ENCODE data around the gene NOTCH4.

The NOTCH4 gene

GRCh38 chr6:32220021-32220420, 3.8 kb downstream of the NOTCH4 start:
- Histone ChIP-seq H3K27ac (ENCODE audit: poor library complexity, severe bottlenecking) (no peak overlapping the region), H3K9me3 (ENCODE audit: severe bottlenecking) (no peaks in the 10 kb centered on the region), H3K4me3 (ENCODE audit: severe bottlenecking) (no peak overlapping the region), H3K27me3 (ENCODE audit: insufficient read depth, poor library complexity, severe bottlenecking) (no peaks in the 10 kb centered on the region), H3K4me1 (ENCODE audit: insufficient read depth, poor library complexity, severe bottlenecking) (no peaks in the 10 kb centered on the region), H3K36me3 (ENCODE audit: low read depth) (no peaks in the 10 kb centered on the region)
- no peak for ATAC-seq (ENCODE audit: low read depth)
- no peak for DNase-seq (ENCODE audit: low spot score)
- TF ChIP-seq CTCF (IDR thresholded peaks at IDR 0.05; ENCODE audit: poor library complexity, severe bottlenecking) = no peak

- TF ChIP-seq CTCF (IDR thresholded peaks at IDR 0.05; ENCODE audit: poor library complexity, severe bottlenecking) = no peak
- no peak overlapping the region for H3K27ac ChIP-seq (ENCODE audit: poor library complexity, severe bottlenecking)
- H3K9me3 ChIP-seq (ENCODE audit: severe bottlenecking) = no peaks in the 10 kb centered on the region
- no peaks in the 10 kb centered on the region for H3K4me1 ChIP-seq (ENCODE audit: insufficient read depth, poor library complexity, severe bottlenecking)
- no peaks in the 10 kb centered on the region for H3K27me3 ChIP-seq (ENCODE audit: insufficient read depth, poor library complexity, severe bottlenecking)
- H3K36me3 ChIP-seq (ENCODE audit: low read depth) = no peaks in the 10 kb centered on the region
- ATAC-seq (ENCODE audit: low read depth) = no peak
- DNase-seq (ENCODE audit: low spot score) = no peak
- no peak overlapping the region for H3K4me3 ChIP-seq (ENCODE audit: severe bottlenecking)
These were observed 5.7 kb downstream of the NOTCH4 start for GRCh38 chr6:32218167-32218566.

- H3K9me3 ChIP-seq (ENCODE audit: severe bottlenecking) = no peaks in the 10 kb centered on the region
- DNase-seq (ENCODE audit: low spot score) (no peak), ATAC-seq (ENCODE audit: low read depth) (no peak)
- no peaks in the 10 kb centered on the region for H3K4me1 ChIP-seq (ENCODE audit: insufficient read depth, poor library complexity, severe bottlenecking)
- H3K27ac ChIP-seq (ENCODE audit: poor library complexity, severe bottlenecking) = no peak overlapping the region
- no peaks in the 10 kb centered on the region for H3K27me3 ChIP-seq (ENCODE audit: insufficient read depth, poor library complexity, severe bottlenecking)
- no peak for TF ChIP-seq CTCF (IDR thresholded peaks at IDR 0.05; ENCODE audit: poor library complexity, severe bottlenecking)
- no peak overlapping the region for H3K4me3 ChIP-seq (ENCODE audit: severe bottlenecking)
- no peaks in the 10 kb centered on the region for H3K36me3 ChIP-seq (ENCODE audit: low read depth)
These were observed 6.9 kb downstream of the NOTCH4 start for GRCh38 chr6:32216998-32217397.

- ATAC-seq (ENCODE audit: low read depth) (no peak), DNase-seq (ENCODE audit: low spot score) (no peak)
- no peak for TF ChIP-seq CTCF (IDR thresholded peaks at IDR 0.05; ENCODE audit: poor library complexity, severe bottlenecking)
- Histone ChIP-seq H3K4me3 (ENCODE audit: severe bottlenecking) (no peak overlapping the region), H3K4me1 (ENCODE audit: insufficient read depth, poor library complexity, severe bottlenecking) (no peaks in the 10 kb centered on the region), H3K27ac (ENCODE audit: poor library complexity, severe bottlenecking) (no peak overlapping the region), H3K36me3 (ENCODE audit: low read depth) (no peaks in the 10 kb centered on the region), H3K27me3 (ENCODE audit: insufficient read depth, poor library complexity, severe bottlenecking) (no peaks in the 10 kb centered on the region), H3K9me3 (ENCODE audit: severe bottlenecking) (no peaks in the 10 kb centered on the region)
These were observed 7.6 kb downstream of the NOTCH4 start for GRCh38 chr6:32216285-32216684.

- H3K36me3 ChIP-seq (ENCODE audit: low read depth) = no peaks in the 10 kb centered on the region
- no peaks in the 10 kb centered on the region for H3K27me3 ChIP-seq (ENCODE audit: insufficient read depth, poor library complexity, severe bottlenecking)
- H3K4me3 ChIP-seq (ENCODE audit: severe bottlenecking) = no peak overlapping the region
- H3K27ac ChIP-seq (ENCODE audit: poor library complexity, severe bottlenecking) = no peak overlapping the region
- DNase-seq (ENCODE audit: low spot score) (no peak), ATAC-seq (ENCODE audit: low read depth) (no peak)
- H3K9me3 ChIP-seq (ENCODE audit: severe bottlenecking) = no peaks in the 10 kb centered on the region
- no peak for TF ChIP-seq CTCF (IDR thresholded peaks at IDR 0.05; ENCODE audit: poor library complexity, severe bottlenecking)
- H3K4me1 ChIP-seq (ENCODE audit: insufficient read depth, poor library complexity, severe bottlenecking) = no peaks in the 10 kb centered on the region
These were observed 8.2 kb downstream of the NOTCH4 start for GRCh38 chr6:32215617-32216016.

Measured in RWPE2 (cell line).